Activated CD4-positive, alpha-beta T cell treated with anti-CD3 and anti-CD28 coated beads, Interleukin-2, amount 50 U/mL, for 4 hours (primary cell): ENCODE results near the gene C2CD2.
"Not testable (repeated sequence)": the region's sequence is repeated elsewhere in the genome, so short reads cannot be mapped to it uniquely, and the experiment has no call there.

ENCODE experiments used
- DNase-seq, 2 experiments: peaks; one replicate each; pipeline ENCODE4 v3.0.0-alpha.2; 2020

The C2CD2 gene

GRCh38 chr21:41974752-41975053 lies 20.9 kb upstream of the C2CD2 start:
- no peak for DNase-seq

DNA sequence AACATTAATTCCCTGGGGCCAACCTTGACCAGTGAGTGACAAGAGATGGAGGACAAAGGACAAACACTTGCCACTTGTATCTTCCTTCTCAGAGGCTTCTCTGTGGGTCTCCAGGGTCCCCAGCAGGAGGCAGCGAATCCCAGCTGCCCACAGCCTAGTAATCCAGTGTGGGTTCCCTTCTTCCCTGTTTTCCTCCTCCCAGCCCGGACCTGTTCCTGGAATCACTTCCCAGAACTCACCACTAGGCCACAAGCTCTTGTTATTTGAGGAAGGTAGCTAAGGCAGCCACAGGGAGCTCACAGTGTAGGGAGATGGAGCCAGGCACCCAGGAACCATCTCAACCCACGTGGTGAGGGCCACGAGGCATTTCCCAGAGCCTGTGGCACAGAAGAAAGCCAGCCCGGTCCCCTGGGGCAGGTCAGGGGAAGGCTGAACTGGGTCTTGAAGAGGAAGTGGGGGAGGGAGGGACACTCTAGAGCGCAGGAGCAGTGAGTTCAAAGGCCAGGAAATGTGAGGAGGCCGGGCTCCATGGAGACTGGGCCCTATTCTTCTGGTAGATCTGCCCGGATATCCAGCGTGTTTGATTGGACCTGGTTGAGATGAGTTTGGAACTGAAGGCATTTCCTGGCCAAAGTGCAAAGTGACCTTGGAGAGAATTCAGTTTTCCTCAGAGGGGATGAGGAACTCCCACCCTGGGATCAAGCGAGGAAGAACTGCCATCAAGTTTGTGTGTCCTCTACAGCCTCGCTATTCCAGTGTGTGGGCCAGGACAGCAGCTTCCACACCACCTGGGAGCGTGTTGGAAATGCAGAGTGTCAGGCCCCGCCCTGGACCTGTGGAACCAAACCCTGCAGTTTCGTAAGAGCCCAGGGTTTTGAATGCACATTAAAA lies 20.3 kb upstream of the C2CD2 start:
- DNase-seq: no peak

DNA sequence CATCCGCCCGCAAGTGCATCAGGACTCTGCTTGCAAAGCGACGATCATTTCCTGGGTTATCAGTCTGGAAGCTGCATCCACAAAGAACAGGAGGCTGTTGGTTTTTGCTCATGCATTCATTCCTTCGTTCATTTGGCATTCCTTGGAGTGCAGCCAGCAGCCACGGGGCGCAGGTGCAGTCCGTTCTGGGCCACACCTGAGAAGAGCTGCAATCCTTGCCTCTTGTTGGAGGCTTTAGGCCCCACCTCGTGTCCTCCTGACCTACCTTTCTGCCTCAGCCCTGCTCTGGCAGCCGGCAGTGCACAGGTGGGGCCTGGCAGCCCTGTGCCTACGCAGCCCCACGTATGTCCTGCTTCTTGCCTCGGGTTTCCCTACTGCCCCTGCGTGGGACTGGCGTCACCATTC lies 19.6 kb upstream of the C2CD2 start:
- DNase-seq: no peak

GRCh38 chr21:41972511-41973205 lies 18.8 kb upstream of the C2CD2 start:
- no peak for DNase-seq

GRCh38 chr21:41971891-41972290 lies 18.1 kb upstream of the C2CD2 start:
- no peak for DNase-seq

GRCh38 chr21:41970751-41971653 lies 17.2 kb upstream of the C2CD2 start:
- DNase-seq: no peak

DNA sequence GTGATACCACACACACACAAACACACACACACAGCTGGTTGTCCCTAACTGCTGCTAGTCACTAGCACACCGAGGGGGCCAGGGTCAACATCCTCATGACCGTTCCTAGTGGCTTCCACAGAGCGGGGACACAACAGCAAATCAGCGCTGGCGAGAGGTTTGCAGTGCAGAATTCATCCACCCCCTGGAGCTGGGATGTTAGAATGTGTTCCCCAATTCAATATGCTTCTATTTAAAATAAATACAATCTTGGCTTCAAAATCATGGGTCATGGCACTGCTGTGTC lies 16.2 kb upstream of the C2CD2 start:
- no peak for DNase-seq

GRCh38 chr21:41967708-41968107 lies 13.9 kb upstream of the C2CD2 start:
- DNase-seq: no peak

- no peak for DNase-seq
Observed at GRCh38 chr21:41966872-41967621, 13.2 kb upstream of the C2CD2 start.

DNA sequence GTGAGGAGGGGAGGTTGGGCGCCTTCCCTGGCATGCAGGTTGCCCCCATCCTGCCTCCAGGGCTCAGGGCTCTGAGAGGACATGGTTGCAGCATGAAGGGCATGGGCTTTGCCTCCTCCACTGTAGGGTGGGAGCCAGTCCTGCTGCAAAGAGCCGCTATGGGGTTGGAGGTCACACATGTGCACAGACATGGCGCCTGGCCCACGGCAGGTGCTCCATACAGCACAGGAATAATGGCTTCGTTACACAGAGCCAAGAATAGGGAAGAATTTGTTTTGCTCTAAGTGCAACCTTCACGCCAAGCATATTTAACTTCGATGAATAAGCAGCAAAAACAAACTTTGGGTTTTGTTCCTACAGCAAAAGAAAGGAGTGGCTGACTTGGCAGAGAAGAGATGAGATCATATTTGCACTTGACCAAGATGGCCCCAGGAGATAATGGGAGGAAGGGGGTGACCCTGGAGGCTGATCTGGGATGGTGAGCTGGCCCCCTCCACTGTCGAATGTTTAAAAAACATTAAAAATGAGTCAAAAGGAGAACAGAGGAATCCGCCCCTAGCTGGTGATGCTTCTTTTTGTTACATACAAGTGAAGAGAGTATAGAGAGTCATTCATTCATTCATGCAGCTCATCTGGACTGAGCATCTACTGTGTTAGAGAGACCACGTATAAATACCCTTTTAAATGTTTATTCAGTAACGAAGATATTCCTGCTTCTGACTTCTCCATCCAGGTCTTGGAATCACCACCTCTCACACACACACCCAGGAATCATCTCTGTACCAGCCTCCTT lies 12.4 kb upstream of the C2CD2 start:
- no peak for DNase-seq

DNA sequence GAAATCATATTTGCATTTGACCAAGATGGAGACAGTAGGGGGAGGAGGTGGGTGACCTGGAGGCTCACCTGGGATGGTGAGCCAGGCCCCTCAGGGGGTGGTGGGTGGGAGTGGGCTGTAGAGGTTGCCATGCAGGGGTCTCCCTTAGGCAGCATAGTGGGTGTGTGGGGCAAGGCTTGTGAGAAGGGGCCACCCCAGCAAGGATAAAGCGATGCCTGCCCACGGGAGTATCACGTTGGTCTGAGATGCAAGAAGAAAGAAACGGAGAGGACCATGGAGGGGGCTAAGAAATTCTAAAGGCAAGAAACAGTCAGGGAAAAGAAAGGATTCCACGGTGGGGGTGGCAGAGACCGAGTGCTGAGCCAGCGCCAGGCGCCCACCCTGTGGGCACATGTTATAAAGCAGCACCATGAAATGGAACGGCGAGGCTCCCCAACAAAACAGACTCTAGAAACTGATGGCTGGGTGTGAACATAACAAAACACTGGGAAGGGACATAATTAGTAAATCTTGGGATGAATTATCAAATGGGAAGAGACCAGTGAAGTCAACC lies 11.7 kb upstream of the C2CD2 start:
- no peak for DNase-seq

GRCh38 chr21:41965045-41965444 lies 11.2 kb upstream of the C2CD2 start:
- no peak for DNase-seq

DNA sequence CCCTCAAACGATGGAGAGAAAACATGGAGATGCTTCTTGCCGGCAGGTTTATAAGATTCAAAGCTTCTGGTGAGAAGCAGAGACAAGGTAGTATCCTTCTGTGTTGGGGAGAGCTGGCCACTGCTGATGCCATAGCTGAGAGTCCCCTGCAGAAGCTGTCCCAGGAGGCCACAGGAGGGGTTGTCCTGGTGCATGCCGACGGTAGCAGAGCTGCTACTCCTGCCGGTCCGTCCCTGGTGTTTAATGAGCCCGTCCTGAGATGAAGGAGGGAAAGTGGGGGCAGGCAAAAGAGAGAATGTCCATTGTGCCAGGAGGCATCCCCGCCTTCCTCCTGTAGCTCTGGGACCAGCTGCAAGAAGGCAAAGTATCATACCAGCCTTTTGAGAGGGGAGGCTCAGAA lies 10.4 kb upstream of the C2CD2 start:
- DNase-seq: no peak

DNA sequence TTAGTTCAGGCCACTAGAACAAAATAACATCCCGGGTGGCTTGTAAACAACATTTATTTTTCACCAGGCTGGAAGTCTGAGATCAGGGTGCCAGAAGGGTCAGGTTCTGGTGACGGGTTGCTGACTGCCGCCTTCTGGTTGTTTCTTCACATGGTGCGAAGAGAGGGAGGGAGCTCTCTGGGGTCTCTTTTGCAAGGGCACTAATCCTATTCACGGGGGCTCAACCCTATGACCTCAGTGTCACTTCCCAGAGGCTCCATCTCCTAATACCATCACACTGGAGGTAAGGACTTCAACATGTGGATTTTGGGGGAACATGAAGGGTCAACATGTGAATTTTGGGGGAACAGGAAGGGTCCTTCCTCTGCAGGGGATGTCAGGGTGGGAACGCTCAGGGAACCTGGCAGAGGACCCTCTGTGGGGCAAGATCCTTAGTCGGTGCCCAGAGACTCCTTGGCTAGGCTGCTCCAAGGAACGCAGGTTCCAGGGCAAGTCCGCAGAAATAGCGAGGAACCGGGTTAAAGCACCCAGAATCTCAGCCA lies 8.7 kb upstream of the C2CD2 start:
- no peak for DNase-seq

DNA sequence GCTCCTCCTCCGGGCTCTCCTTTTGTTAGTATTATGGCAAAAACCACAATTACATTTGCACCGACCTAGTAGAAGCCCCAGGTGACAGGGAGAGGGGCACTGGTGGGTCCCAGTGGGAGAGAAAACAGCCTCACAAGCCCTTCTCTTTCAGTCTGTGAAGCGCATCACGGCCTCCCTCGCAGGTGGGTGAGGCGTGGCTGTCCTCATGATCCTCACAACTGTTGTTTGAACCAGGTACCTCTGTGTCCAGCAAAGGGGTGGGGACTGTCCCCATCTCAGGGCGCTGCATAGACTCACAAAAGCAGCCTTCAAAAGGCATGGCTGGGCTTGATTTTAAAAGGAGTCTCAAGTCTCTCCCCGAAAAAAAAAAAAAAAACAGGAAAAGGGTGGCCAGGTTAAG lies 7.9 kb upstream of the C2CD2 start:
- no peak for DNase-seq

- no peak for DNase-seq
Observed at GRCh38 chr21:41961282-41961701, 7.5 kb upstream of the C2CD2 start.

DNA sequence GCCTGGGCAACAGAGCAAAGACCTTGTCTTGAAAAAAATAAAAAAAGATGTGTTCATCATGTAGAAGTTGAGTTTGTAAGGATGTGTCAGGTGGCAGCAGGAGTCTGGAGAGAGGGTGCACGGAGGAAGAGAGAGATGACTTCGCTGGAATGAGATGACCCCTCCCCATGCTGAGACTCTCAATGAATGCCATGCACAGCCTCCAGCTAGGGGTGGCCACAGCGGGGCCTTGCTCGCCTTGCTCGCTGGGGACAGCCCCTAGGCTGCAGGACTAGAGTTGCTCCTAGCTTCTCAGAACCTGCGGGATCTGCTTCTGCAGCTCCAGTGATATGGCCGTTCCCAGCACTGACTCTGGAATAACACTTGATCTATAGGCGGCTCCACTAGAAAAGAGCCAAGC lies 6.6 kb upstream of the C2CD2 start:
- no peak for DNase-seq

DNA sequence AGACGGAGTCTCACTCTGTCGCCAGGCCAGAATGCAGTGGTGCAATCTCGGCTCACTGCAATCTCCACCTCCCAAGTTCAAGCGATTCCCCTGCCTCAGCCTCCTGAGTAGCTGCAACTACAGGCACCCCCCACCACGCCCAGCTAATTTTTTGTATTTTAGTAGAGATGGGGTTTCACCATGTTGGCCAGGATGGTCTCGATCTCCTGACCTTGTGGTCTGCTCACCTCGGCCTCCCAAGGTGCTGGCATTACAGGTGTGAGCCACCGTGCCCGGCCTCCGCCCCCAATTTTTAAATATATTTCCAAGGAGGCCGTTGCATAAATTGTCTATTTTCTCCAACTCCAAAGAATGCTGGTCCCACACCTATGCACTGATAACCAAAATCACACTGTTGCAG lies 5.9 kb upstream of the C2CD2 start:
- DNase-seq: not testable (repeated sequence)

DNA sequence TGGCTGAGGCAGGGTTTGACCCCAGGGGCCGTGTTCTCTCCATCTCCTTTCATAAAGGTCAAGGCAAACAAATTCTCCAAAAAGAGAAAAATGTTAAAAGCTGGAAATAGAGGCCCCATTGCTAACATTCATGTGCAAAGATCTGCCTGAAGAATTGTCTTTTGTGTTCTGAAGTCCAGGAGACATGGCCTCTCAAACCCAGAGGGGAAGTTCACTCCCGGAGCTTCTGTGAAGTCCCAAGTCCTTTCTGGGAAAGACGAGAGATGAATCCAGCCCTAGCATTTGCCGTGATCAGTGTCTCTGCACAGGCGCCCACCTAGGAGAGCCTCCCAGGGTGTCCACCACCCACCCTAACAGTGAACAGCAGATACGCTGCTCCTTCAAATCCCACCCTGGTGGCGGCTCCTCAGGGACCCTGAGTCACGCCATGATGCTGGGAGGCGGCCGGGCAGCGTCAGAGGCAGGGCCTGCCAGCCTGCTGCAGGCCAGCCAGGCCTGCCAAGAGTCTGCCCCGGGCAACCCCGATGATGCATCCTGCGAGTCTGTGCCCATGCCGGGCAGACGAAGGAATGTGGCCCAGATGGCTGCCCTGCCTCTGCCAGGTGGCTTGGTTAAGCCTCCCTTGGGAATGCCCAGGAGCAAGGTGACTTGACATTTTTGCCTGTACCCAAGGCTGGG lies 5.2 kb upstream of the C2CD2 start:
- DNase-seq: no peak

GRCh38 chr21:41957991-41958766 lies 4.4 kb upstream of the C2CD2 start:
- DNase-seq: no peak
